ENCODE data around the gene JAML.
A peak's percentile ranks its signal among the peaks of the same experiment; 100 is the strongest.

JAML gene

DNA sequence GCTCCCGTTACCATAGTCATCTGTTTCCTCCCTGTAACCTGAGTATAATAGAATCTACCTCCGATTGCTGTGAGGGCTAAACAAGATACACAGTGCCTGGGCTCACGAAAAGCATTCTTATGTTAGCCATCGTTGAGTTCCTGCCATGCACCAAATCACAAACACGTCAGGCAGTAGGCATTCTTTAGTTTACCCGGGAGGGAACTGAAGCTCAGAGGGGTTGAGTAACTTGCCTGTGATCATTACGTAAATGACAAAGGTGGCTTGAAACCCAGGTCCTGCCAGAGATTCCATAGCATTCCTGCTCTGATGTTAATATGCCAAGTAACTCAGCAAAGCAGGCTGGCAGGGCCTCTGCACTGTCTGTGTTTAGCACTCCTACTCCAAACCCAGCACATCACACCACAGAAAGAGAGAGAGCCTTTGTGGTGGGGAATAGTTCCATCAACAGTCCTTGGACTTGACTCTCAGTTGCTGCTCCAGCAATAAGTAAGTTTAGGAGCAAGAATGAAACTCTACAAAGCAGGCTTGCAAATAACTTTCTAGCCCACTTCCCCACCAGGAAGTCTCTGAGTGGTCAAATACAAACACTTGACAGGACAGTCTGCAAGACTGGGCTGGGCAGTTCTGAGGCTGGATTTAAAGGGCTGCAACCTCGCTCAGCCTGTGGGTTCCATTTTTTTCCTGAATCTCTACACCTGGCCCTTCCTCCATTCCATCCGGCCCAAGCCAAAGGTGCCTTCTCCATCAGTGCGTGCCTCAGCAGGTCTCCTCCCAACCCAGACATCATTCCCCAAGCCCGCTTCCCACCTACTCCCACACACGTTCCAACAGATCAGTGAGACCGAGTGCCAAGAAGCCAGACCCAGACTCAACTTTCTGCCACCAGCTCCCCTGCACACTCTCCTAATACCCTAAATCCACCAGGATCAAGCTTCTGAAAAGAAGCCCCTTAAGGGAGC lies 49.5 kb downstream of the JAML start:
- Histone ChIP-seq H3K27ac (peak overlapping the region in 7 of 21 experiments; percentile 1 to 81 (median 55)), H3K4me3 (peak overlapping the region in 1 of 7 experiments; percentile 29)

DNA sequence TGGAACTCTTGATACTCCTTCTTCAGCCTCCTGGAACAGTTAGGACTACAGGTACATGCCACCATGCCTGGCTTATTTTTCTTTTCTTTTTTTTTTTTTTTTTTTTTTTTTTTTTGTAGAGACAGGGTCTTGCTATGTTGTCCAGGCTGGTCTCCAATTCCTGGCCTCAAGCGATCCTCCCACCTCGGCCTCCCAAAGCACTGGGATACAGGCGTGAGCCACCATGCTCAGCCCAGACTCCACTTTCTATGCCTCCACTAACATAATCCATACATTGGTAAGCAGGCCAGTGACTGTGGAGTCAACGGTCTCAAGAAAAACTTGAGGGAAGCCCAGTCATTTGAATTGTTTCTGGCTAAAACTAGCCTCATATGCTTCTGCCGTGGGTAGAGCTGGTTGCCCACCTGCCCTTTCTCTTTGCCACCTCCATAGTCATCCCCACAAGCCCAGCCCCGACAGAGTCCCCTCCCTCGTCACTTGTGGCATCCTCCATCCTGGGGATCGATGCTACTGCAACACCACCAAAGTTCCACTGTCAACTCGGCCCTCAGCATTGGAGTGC lies 50.7 kb downstream of the JAML start:
- Histone ChIP-seq H3K27ac (peak overlapping the region in 3 of 21 experiments; percentile 29 to 81 (median 81)), H3K4me3 (no peak overlapping the region)

DNA sequence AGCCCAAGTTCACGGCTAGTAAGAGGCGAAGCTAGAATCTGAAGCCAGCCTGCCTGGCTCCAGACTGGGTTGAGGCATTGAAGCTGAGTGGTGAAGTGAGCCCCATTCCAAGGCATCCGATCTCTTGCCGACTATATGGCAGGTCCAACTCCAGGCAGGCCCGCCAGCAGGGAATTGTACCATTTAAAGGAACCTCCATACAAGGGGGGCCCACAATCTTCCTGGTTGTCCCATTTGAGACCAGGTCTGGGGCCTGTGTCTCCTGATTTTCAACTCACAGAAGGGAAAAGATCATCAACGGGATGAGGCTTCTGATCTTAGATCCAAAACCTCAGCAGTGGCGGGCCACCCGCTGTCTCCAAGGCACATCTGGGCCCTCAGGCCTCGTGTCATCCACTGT lies 52.5 kb downstream of the JAML start:
- no peak overlapping the region for H3K4me3 ChIP-seq
- H3K27ac ChIP-seq, result peak overlapping the region in 2 of 21 experiments; percentile 37 to 58

- Histone ChIP-seq H3K27ac (peak overlapping the region in 1 of 21 experiments; percentile 58), H3K4me3 (no peak overlapping the region)
These were observed 53.3 kb downstream of the JAML start for GRCh38 chr11:118171269-118172062.

DNA sequence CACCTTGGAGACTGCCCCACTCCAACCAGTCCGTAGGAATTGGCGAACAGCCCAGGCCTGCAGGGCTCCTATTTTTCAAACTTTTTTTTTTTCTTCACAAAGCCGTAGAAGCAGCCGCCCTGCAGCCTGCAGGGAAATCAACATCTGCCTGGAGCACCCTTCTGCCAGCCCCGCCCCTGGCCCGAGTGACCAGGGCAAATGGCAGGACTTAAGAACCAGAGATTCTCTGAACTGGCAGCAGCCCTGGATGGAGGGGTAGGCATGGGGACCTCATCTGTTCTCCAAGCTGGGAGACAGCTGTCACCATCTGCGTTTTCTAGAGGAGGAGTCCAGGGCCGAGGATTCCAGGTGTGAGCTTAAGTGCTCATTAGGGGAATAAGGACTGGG lies 53.9 kb downstream of the JAML start:
- H3K27ac ChIP-seq, result no peak overlapping the region

DNA sequence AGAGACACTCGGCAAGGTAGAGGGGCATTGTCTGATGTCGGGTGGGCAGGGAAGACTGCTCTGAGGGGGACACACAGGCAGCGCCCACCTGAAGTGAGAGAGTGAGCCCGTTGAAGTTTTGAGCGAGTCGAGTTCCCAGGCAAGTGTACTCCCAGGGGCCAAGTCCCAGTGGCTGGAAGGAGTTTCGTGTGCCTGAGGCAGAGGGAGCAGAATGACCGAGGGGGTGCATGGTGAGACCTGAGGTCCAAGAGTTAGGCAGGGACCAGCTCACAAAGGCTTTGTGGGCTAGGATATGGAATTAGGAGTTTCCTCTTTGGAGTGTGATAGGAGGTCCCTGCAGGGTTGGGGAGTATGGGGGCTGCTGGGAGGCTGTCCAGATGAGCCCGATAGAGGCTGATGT lies 54.6 kb downstream of the JAML start:
- Histone ChIP-seq H3K4me3 (no peak overlapping the region), H3K27ac (no peak overlapping the region)

More for the DNA sequence above, 53.9 kb downstream of the JAML start:
- no peak overlapping the region for H3K4me3 ChIP-seq

- H3K27ac ChIP-seq, result no peak overlapping the region
These were observed 55.3 kb downstream of the JAML start for GRCh38 chr11:118169300-118170140.

DNA sequence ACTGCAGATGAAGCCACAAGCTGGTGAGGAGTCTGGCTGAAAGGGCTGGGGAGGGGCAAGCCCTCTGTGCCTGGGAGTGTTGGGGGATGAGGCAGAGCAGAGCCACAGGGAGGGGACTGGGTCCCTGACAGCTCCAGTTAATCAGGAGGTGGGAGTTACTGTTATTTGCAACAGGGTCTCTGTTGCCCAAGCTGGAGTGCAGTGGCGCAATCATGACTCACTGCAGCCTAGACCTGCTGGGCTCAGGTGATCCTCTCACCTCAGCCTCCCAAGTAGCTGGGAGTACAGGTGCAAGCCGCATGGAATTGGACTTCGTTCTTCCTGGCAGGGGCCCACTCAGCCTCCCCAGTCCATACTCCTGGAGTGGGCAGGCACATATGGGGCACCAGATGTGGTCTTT lies 56.1 kb downstream of the JAML start:
- H3K27ac ChIP-seq, result no peak overlapping the region
- H3K4me3 ChIP-seq, result no peak overlapping the region

More at GRCh38 chr11:118169300-118170140, 55.3 kb downstream of the JAML start:
- H3K4me3 ChIP-seq, result no peak overlapping the region

DNA sequence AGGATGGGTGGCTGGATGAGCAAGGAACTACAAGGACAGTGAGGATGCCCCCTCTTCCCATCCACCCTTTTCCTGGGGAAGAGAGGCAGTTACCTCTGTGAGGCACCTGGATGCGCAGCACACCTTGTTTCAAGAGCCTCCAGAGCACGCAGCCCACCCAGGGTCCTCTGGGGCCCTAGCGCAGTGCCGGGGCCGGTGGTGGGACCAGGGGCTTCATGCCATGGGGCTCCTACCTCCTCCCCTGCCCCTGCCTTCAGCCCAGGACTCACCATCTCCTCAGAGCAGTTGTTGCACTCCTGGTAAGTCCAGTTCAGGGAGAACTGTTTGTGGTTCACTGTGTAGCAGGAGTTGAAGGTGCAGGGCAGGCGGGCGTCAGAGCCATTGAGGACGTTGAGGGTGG lies 56.5 kb downstream of the JAML start:
- no peak overlapping the region for H3K4me3 ChIP-seq
- H3K27ac ChIP-seq, result no peak overlapping the region

GRCh38 chr11:118167906-118168305 lies 56.9 kb downstream of the JAML start:
- no peak overlapping the region for H3K27ac ChIP-seq
- H3K4me3 ChIP-seq, result no peak overlapping the region

DNA sequence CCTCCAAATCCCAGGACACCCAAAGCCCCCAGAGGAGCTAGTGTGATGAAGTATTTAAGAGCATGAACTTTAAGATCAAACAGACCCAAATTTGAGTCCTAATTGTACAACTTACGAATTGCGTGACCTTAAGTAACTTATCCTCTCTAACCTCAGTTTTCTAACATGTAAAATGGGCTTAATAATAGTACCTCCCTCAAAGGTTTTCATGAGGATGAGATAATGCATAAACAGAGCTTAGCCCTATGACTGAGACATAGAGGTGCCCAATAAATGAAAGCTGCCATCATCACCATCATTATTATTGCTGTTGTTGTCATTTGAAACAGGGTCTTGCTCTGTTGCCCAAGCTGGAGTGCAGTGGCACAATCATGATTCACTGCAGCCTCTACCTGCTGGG lies 57.6 kb downstream of the JAML start:
- no peak overlapping the region for H3K4me3 ChIP-seq
- no peak overlapping the region for H3K27ac ChIP-seq

DNA sequence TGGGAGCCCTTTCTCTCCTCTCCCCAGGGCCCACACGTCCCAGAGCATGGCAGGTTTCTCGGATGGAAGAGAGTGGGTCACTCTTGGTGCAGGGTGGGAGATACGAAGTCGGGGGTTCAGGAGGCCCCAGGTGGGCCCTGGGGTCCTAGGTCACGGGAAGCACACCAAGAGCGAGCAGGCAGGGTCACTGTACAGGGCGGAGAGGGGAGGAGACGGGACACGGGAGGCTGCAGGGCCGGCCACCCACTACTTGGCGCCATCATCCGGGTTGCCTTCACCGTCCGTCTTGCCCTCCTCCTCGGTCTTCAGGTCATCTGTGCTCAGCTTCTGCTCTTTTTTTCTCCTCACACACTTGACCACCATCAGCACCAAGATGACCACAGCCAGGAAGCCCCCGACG lies 58.2 kb downstream of the JAML start:
- no peak overlapping the region for H3K27ac ChIP-seq
- no peak overlapping the region for H3K4me3 ChIP-seq

GRCh38 chr11:118164885-118165284 lies 59.9 kb downstream of the JAML start:
- H3K4me3 ChIP-seq, result no peak overlapping the region
- no peak overlapping the region for H3K27ac ChIP-seq

DNA sequence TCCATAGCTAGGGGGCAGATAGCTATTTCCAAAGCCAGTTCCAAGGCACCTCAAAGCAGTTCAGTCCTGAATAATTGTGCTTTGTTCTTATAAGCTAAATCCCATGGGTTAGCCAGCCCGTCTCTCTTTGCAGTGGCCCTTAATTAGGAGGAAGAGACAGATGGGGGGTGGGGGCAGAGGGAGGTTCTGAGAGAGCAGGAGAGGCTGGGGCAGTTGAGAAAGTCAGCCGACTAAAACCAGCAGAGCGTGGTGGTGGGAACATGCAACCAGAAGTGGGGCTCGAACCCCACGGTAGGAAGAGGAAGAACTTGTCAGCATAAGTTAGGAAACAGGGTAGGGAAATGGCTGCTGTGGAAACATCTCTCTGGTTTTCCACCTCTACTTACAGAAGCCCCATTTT lies 61.3 kb downstream of the JAML start:
- no peak overlapping the region for H3K27ac ChIP-seq
- no peak overlapping the region for H3K4me3 ChIP-seq

DNA sequence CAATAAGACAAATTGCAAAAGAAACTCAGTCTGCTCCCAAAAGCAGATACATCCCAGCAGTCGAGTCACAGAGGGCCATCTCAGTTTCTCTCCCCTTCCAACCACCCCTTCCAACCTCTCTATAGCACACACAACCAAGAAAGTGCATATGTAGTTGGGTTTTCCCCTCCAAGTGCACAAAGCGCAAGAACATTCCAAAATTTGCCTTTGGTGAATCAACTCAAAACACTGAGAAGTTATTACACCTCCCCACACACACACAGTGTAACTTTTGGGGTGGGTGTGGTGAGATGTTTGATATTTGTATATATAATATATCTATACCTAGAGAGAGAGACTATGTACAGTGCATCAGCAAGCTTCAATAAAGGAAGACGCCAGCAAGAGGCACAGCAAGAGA lies 62.0 kb downstream of the JAML start:
- no peak overlapping the region for H3K27ac ChIP-seq
- no peak overlapping the region for H3K4me3 ChIP-seq

DNA sequence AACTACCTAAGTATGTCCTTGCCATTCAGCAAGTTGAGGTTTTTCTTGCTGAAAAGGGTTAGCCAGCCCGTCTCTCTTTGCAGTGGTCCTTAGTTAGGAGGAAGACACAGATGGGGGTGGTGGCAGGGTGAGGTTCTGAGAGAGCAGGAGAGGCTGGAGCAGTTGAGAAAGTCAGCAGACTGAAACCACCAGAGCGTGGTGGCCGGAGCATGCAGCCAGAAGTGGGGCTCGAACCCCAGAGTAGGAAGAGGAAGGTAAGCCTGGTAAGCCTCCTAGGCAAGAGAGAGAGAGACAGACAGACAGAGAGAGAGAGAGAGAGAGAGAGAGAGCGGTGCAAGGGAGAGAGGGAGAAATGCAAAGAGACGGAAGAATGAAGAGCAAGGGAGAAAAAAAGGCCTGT lies 63.0 kb downstream of the JAML start:
- Histone ChIP-seq H3K4me3 (no peak overlapping the region), H3K27ac (no peak overlapping the region)

DNA sequence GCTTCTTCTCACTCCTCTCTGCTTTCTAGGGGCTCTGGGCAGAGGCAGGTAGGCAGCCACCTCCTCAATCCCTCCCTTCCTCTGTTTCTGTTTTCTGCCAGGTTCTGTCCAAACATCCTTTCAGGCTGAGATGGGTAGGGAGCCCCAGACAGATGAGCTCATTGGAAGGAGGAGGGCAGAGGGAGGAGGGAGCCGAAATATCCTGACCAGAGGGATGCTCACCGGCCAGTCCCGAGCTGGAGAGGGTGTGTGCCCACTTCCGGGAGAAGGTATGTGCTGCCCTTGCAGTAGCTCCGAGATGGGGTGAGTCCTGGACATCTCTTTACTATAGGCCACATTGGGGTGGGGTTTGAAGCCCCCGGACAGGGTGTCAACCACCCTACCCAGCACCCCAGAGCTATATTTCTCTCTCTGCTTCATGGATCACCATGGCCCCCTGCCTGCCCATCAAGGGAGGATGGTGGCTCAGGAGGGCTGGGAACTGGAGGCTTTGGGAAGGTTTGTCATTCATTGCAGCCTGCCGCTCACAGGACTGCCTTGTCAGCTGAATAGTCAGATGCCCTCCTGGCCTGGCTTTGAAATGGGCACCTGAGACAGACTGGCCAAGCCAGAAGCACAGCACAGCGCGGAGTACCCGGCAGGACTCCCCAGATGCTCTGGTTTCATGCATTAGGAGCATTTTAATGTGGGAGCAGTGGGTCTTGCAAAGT lies 67.5 kb downstream of the JAML start:
- H3K4me3 ChIP-seq, result no peak overlapping the region
- no peak overlapping the region for H3K27ac ChIP-seq

DNA sequence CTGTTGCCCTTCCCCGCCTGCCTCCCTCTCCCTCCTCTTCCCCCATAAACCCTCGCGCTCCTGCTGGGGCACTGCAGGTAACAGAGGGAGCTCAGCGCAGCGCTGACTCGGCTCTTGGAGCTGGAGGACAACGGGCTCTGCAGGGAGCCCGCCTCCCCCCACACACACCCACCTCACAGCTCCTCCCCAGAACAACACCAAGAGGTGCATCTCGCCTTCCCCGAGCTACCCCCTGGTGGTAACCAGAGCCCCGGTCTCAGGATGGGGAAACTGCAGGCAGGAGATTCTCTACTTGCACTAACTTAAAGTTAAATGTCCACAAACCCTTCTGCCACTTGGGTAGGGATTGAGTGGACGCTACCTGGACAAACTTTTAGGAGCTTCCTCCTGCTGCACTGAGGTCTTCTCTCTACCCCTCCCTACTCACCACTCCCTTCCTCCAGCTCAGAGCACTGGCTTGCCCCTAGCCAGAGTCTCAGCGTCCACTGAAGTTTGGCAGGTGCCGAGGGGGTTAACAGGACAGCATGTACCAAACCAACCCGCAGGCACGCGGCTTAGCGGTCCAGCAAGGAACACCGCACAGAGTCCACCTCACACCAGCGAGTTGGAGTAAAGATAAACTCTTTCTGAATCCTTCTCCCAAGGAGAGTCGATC lies 68.2 kb downstream of the JAML start:
- no peak overlapping the region for H3K4me3 ChIP-seq
- H3K27ac ChIP-seq, result no peak overlapping the region

Measured in skin epidermis (tissue), 12 donors.